ENCODE measurements around the gene EFCAB5. TPM values are rescaled to one million over a fixed set of nuclear protein-coding genes. Genes with fewer than 3 reads are reported as not detected.
"Not testable (repeated sequence)": the region's sequence is repeated elsewhere in the genome, so short reads cannot be mapped to it uniquely, and the experiment has no call there.

EFCAB5 gene
- total RNA-seq, 1 experiment from 2014 or later: 0.57 TPM

DNA sequence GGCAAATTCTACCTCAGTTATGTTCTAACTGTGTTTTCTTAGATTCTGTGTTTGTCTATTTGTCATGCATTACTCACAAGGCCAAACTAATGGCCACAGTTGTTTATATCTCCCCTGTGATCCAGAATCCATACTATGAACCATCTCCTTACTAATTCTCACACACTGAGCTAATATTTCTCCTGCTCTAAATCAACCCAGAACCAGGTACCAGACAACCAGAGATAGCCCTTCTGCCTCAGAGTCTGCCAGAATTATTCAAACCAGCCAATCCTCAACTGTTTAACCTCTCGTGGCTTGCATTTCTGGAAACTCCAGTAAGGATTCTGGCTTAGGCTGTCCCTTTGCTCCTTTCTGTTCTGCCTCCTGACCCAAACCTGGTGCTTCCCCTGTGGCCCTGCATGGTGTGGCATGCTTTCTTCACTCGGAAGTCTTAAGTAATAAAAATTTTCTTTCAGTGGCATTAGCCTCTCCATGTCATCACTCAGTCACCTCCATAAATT lies 59.4 kb downstream of the EFCAB5 start:
- no peak for DNase-seq (ENCODE audit: extremely low read depth, low read depth)

DNA sequence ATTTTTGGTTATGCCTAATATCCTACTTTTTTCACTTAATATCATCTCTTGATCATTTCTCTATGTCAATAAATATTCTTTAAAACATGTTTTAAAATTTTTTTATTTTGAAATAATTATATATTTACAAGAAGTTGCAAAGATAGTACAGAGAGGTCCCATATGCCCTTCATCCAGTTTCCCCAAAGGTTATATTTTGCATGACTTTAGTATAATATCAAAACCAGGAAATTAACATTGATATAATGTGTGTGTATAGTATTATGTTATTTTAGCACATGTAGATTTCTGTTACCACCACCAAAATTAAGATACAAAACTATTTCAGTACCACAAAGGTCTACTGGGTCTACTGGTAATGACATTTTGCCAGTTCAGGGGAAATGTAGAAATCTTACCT lies 60.7 kb downstream of the EFCAB5 start:
- DNase-seq (ENCODE audit: extremely low read depth, low read depth): no peak

DNA sequence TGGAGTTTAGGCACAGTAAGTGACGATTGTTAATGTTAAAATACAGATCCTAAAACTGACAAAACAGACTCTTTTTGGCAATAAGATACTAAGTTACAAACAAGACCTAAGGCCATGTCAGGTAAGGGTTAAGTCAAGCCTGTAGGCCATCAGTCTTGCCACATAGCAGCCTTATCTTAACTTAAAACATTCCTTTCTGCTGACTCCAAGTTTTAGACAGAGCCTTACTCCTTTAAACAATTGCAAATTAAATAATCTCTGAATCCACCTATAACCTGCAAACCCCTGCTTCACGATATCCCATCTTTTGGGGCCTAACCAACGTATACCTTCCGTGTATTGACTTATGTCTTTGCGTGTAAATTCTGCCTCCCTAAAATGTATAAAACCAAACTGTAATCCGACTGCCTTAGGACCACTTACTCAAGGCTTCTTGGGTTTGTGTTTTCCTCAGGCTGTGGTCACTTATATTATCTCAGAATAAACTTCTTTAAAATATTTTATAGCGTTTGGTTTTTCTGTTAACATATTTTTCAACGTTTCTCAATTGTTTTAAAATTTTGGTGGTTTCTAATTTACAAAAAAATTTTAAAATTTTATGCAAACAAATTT lies 64.4 kb downstream of the EFCAB5 start:
- DNase-seq (ENCODE audit: extremely low read depth, low read depth): no peak

DNA sequence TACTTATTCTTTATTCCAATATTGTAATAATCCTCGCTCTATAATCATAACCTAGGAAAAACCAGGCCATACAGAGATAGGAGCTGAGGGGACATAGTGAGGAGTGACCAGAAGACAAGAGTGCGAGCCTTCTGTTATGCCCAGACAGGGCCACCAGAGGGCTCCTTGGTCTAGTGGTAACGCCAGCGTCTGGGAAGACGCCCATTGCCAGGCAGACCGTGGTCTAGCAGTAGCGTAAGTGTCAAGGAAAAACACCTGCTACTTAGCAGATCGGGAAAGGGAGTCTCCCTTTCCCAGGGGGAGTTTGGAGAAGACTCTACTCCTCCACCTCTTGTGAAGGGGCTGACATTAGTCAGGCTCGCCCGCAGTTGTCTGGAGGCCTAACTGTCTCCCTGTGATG lies 70.5 kb downstream of the EFCAB5 start:
- not testable (repeated sequence) for DNase-seq (ENCODE audit: extremely low read depth, low read depth)

DNA sequence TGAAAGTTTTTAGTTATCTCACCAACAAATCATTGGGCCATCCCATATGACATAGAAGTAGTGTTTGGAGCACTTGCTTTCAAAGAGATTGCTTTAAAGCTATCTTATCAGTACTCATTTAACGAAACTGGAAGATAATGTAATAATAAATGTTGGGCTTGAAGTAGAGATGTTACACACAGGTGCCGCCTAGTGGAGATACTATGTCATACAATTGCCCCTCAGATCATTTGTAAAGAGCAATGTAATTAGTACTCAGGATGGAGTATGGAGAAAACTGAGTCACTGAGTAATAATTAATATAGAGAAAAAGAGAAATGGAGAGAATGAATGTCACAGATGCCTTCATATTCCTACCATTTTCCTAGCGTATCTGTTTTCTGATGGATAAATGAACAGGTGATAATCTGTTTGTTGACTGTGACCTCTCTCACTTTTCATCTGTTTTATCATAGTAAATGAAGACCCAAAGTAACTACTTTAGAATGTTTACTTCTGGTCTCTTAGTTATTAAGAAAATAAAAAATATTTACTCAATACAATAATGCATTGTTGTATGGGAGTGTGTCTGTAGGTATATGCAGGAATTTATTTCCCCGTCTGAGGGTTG lies 80.4 kb downstream of the EFCAB5 start:
- DNase-seq (ENCODE audit: extremely low read depth, low read depth): peak; percentile 45

DNA sequence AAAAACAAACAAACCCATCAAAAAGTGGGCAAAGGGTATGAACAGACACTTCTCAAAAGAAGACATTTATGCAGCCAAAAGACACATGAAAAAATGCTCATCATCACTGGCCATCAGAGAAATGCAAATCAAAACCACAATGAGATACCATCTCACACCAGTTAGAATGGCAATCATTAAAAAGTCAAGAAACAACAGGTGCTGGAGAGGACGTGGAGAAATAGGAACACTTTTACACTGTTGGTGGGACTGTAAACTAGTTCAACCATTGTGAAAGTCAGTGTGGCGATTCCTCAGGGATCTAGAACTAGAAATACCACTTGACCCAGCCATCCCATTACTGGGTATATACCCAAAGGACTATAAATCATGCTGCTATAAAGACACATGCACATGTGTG lies 83.9 kb downstream of the EFCAB5 start:
- not testable (repeated sequence) for DNase-seq (ENCODE audit: extremely low read depth, low read depth)

DNA sequence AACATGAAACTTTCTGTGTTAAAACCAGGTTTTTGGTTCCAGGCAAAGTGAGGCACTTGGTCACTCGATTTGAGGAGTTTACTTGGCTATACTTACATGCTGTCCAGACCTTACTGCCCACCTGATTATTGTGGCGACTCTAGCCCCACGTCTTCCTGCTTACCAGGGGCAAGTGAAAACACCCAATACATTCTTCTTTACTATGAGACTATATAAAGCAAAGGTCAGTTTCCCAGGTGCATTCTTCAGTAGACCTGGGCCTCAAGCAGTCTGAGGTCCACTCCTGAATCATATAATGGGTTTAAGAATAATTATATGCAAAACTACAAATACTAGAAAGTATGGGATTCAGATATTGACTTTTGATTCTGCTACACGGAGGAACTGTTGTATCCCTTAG lies 86.2 kb downstream of the EFCAB5 start:
- DNase-seq (ENCODE audit: extremely low read depth, low read depth): no peak

DNA sequence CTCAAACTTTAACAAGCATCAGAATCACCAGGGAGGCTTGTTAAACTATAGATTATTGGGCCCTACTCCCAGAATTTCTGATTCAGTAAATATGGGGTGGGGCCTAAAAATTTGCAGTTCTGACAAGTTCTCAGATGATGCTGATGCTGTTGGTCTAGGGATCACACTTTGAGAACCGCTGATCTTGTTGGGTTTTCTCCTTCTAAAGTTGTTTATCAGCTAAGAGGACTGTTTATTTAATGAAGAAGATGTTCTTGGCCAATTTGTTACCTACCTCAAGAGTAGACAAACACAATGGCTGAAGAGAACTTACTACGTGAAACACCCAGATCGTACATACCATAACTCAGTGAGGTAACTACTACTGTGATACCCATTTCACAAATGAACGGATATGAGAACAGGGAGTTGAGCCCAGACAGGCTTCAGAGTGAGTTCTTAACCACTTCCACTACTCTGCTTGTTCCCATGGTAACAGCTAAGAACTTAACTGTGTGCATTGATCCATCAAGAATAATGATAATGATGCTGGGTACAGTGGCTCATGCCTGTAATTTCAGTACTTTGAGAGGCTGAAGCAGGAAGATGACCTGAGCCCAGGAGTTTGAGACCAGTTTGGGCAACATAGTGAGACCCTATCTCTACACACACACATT lies 89.9 kb downstream of the EFCAB5 start:
- no peak for DNase-seq (ENCODE audit: extremely low read depth, low read depth)

DNA sequence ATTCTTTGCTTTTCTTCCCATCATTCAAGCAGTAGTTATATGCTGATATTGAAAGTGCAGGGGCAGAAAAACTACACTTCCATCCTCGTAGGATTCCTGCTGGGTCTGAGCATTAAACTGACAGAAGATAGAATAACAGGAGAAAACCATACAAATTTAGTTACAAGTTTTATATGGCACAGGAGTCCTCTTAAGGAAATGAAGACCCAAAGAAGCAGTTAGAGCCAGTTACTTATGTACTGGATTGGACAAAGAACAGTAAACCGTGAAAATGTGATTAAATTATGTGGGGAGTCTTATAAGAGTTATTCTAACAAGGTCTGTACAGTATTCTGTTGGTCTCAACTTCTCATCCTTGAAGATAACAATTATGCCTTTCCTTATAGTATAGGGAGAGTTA lies 93.9 kb downstream of the EFCAB5 start:
- DNase-seq (ENCODE audit: extremely low read depth, low read depth): no peak

DNA sequence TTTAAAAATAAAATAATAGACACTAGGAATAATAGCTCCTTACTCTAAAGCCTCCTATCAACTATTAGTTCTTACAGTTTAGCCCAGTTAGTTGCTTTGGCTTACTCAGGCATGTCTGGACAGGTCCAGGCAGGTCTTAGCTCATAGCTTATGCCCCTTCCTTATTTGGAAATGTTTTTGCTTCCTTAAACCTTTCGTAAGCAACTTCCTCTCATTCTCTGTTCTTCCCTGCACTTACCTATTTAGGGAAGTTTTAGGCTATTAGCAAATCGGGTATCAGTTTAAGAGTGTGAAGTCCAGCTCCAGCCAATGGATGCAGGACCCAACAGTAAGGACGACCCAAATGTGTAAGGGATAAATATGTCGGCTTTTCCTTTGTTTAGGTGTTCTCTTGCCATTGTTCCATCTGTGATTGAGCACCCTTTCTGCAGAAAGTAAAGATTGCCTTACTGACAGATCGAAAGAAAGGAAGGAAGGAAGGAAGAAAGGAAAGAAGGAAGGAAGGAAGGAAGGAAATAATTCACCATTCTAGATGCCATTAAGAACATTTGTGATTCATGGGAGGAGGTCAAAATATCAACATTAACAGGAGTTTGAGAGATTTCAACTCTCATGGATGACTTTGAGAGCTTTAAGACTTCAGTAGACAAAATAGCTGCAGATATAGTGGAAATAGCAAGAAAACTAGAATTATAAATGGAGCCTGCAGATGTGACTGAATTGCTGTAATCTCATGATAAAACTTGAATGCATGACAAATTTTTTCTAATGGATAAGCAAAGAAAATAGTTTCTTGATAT lies 99.5 kb downstream of the EFCAB5 start:
- not testable (repeated sequence) for DNase-seq (ENCODE audit: extremely low read depth, low read depth)

DNA sequence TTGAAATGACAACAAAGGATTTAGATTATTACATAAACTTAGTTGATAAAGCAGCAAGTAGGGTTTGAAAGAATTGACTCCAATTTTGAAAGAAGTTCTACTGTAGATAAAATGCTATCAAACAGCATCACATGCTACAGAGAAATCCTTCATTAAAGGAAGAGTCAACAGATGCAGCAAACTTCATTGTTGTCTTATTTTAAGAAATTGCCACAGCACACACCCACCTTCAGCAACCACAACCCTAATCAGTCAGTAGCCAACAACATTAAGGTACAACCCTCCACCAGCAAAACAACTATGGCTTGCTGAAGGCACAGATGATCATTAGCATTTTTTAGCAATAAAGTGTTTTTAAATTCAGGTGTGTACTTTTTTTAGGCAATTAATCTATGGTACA lies 100.1 kb downstream of the EFCAB5 start:
- no peak for DNase-seq (ENCODE audit: extremely low read depth, low read depth)

DNA sequence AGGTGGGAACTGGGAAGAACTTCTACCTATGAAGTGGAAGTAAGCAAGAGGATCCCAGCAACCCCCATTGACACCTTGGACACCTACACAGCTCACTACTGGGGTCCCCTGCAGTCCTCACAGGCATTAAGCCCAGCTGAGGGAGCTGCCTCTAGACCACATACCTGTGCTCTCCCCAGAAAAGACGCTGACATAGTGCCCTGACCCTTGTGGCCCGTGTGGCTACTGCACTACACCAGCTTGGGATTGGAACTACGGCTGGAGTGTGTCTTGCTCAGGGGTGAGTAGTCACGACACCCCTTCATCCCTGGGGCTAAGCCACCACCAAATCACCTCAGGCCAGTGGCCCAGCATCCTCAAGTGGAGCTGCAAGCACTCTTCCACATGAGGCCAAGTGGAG lies 120.9 kb downstream of the EFCAB5 start:
- no peak for DNase-seq (ENCODE audit: extremely low read depth, low read depth)

DNA sequence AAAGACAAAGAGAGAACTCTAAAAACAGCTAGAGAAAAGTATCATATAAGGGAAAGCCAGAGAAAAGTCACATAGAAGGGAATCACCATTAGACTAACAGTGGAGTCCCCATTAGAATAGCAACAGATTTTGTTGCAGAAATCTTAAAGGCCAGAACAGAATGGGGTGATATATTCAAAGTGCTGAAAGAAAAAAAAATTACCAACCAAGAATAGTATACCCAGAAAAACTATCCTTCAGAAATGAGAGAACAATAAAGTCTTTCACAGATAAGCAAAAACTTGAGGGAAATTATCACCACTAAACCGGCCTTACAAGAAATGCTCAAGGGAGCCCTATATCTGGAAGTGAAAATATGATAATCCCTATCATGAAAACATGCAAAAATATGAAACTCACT lies 123.3 kb downstream of the EFCAB5 start:
- no peak for DNase-seq (ENCODE audit: extremely low read depth, low read depth)

DNA sequence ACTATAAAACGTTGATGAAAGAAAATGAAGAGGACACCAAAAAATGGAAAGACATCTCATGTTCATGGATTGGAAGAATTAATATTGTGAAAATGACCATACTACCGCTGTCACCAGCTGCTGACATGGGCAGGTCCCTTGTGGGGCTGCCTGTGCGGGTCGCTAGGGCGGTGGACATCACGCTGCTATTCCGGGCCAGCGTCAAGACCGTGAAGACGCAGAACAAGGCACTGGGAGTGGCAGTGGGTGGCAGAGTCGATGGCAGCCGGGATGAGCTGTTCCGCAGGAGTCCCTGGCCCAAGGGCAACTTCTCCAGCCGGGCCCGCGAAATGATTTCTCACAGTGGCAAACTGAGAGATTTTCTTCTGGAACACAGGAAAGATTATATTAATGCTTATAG lies 127.0 kb downstream of the EFCAB5 start:
- DNase-seq (ENCODE audit: extremely low read depth, low read depth): no peak

DNA sequence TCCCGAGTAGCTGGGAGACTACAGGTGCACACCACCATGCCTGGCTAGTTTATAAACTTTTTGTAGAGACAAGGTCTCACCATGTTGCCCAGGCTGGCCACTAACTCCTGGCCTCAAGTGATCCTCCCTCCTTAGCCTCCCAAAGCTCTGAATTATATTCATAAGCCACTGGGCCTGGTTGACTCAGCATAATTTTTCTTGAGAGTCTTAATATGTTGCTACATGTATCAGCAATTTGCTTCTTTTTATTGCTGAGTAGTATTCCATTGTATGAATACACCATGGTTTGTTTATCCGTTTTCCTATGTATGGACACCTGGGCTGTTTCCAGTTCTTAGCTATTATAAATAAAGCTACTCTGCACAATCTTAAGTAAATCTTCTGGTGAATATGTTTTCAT lies 132.8 kb downstream of the EFCAB5 start:
- no peak for DNase-seq (ENCODE audit: extremely low read depth, low read depth)

DNA sequence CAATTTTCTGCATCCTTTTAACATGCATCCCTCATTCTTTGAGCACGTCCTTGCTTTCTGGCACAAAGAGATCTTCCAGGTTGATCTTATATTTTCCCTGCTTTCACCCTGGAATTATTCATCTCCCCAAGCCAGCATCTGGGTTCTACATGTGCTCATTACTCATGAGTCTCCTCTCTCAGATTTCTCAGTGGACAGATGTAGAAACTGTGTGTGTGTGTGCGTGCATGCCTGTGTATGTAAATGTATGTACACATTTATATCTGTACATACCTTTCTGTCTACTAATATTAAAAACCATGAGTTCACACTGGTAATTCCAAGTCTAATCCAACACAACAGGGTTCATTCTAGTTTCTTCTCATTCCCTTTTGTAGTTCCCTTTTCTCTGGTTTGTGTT lies 133.3 kb downstream of the EFCAB5 start:
- DNase-seq (ENCODE audit: extremely low read depth, low read depth): no peak

DNA sequence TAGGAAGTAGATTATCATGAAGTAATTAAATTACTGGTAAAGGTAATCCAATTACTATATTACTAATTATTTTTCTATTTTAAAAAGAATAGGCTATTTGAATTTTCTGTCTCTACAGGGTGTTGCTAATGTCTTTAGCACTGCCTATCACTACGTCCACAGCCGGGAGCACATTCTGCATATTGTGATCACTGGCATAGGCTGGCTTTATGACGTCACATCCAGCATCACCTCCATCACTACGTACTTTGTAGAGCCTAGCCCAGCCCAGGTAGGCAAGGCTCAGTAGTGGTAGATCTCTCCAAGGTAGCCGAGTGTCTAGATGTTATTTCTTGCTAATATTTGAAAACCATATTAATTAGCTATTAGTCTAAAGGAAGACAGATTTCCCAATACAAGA lies 141.3 kb downstream of the EFCAB5 start:
- no peak for DNase-seq (ENCODE audit: extremely low read depth, low read depth)

DNA sequence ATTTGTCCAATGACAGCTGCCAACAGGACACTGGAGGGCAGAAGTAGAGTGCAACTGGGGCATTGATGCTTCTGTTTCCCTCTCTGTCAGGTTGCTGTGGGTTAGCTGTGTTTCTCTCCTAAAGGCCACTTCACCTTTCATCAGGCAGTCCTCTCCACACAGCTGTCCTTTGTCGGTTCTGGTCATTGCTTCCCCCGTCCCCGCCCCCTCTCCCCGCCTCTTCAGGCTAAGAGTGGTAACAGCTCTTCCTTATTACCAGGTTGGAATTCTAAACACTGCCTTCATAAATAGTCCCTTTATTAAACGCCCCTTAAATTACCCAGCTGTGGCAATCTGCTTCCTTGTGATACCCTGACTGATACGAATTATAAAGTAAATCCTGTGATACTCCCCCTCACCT lies 143.4 kb downstream of the EFCAB5 start:
- no peak for DNase-seq (ENCODE audit: extremely low read depth, low read depth)

DNA sequence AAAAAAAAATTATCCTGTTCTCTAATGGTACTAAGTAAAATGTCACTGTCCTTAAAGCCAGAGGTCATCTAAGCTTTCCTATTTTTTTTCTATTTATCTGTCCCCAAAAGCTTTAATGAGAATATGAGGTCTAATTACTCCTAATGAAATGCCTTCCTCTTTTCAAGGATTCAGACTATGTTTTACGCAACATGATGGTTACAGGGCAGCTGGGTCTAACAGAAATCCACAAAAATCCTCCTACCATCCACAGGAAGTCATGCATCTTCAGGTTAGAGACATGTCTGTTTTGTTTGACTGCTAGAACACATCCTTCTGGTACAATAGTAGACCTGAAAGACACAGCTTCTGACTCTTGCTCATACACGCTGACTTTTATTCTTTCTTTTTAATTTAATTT lies 145.5 kb downstream of the EFCAB5 start:
- no peak for DNase-seq (ENCODE audit: extremely low read depth, low read depth)

DNA sequence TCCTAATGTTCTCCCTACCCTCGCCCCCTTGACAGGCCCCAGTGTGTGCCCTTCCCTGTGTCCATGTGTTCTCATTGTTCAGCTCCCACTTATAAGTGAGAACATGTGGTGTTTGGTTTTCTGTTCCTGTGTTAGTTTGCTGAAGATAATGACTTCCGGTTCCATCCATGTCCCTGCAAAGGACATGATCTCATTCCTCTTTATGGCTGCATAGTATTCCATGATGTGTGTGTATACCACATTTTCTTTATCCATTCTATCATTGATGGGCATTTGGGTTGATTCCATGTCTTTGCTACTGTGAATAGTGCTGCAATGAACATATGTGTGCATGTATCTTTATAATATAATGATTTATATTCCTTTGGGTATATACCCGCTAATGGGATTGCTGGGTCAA lies 146.0 kb downstream of the EFCAB5 start:
- not testable (repeated sequence) for DNase-seq (ENCODE audit: extremely low read depth, low read depth)

DNA sequence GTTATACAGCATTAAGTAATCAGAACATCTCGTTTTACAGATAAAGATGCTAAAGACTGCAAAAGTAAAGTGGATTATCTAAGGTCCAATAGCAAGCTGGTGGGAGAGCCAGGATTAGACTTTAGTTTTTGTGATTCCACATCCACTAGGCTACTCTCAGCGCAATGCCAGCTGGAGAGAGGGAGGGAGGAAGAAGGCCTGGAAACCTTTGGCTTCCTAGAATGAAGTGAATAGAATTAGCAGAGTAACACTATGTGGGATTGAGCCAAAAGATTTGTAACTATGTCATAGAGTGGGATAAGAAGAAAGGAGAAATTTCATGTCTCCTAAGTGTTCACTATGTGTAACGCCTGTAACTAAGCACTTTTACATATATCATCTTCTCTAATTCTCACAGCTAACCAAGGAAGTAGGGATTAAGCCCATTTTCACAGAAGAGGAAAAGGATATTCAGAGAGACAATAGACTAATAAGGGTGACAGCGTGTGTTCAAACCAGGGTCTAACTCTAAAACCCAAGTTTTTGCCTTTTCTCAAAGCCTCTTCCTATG lies 149.8 kb downstream of the EFCAB5 start:
- DNase-seq (ENCODE audit: extremely low read depth, low read depth): no peak

Data from NCI-H460 (cell line).